HepG2 (cell line): ENCODE data around the gene SFTPB. TPM values are rescaled to one million over a fixed set of nuclear protein-coding genes. Genes with fewer than 3 reads are reported as not detected.
A peak's percentile ranks its signal among the peaks of the same experiment; 100 is the strongest.

Experiments used
- ARHGAP35 ChIP-seq: sonication (generic); formaldehyde crosslinking; IDR thresholded peaks from 2 replicates; pipeline ENCODE4 v1.9.0; 2022; ENCODE audit warnings: mild to moderate bottlenecking, inconsistent platforms, moderate library complexity, missing genetic modification reagents, borderline replicate concordance
- CSRNP1 ChIP-seq: sonication (generic); formaldehyde crosslinking; IDR thresholded peaks from 2 replicates; pipeline ENCODE4 v1.8.1; 2023; ENCODE audit warnings: mild to moderate bottlenecking, missing genetic modification reagents
- E2F1 ChIP-seq: sonication (generic); formaldehyde crosslinking; IDR thresholded peaks from 2 replicates; pipeline ENCODE4 v1.5.0; 2020; ENCODE audit warnings: missing genetic modification reagents
- HDAC1 ChIP-seq: sonication (generic); formaldehyde crosslinking; IDR thresholded peaks from 2 replicates; pipeline ENCODE4 v1.5.1; 2020; ENCODE audit warnings: mild to moderate bottlenecking, missing genetic modification reagents
- HOXD1 ChIP-seq: sonication (generic); formaldehyde crosslinking; IDR thresholded peaks from 2 replicates; pipeline ENCODE4 v1.5.0; 2020; ENCODE audit warnings: missing genetic modification reagents
- KDM1A ChIP-seq: IDR thresholded peaks from 2 replicates; pipeline ENCODE4 v1.6.1; 2016; ENCODE audit warnings: missing compliant biosample characterization
- KDM6A ChIP-seq: IDR thresholded peaks from 2 replicates; pipeline ENCODE4 v1.6.1; 2016; ENCODE audit warnings: low read depth
- KLF16 ChIP-seq, 2 experiments: sonication (generic) in 1 of 2; formaldehyde crosslinking in 1 of 2; IDR thresholded peaks; 2 replicates each; pipeline versions ENCODE4 v1.6.1 to v1.8.0; 2016 to 2023; ENCODE audit warnings: missing genetic modification reagents in 2 of 2, missing compliant biosample characterization in 1 of 2
- MXD4 ChIP-seq: IDR thresholded peaks from 2 replicates; pipeline ENCODE4 v1.6.1; 2016; ENCODE audit warnings: mild to moderate bottlenecking, missing biosample characterization, missing genetic modification reagents
- MXI1 ChIP-seq: IDR thresholded peaks from 3 replicates; pipeline ENCODE4 v1.6.1; 2012; ENCODE audit warnings: low read depth, low read length, inconsistent platforms, borderline replicate concordance
- SMAD3 ChIP-seq: sonication (generic); formaldehyde crosslinking; IDR thresholded peaks from 2 replicates; pipeline ENCODE4 v1.4.0; 2020; ENCODE audit warnings: missing genetic modification reagents
- TCF12 ChIP-seq, 2 experiments: fragments of 450-650 bp in 1 of 2; sonication (generic) in 1 of 2; formaldehyde crosslinking in 1 of 2; IDR thresholded peaks; 2 replicates each; pipeline versions ENCODE4 v1.6.1 to v1.8.0; 2017 to 2022; ENCODE audit warnings: antibody characterized with exemption in 1 of 2, mild to moderate bottlenecking in 1 of 2, missing genetic modification reagents in 1 of 2, moderate library complexity in 1 of 2
- ZBTB40 ChIP-seq, 2 experiments: fragments of 450-650 bp in 1 of 2; sonication (generic) in 1 of 2; formaldehyde crosslinking in 1 of 2; IDR thresholded peaks; 2 replicates each; pipeline versions ENCODE4 v1.6.1 to v1.8.0; 2016 to 2022; ENCODE audit warnings: antibody characterized with exemption in 1 of 2, mild to moderate bottlenecking in 1 of 2, missing genetic modification reagents in 1 of 2
- ZFP36L2 ChIP-seq: sonication (generic); formaldehyde crosslinking; IDR thresholded peaks from 2 replicates; pipeline ENCODE4 v1.4.0; 2020; ENCODE audit warnings: missing genetic modification reagents
- ZNF570 ChIP-seq: sonication (generic); formaldehyde crosslinking; IDR thresholded peaks from 2 replicates; pipeline ENCODE4 v1.4.0; 2020; ENCODE audit warnings: mild to moderate bottlenecking, missing genetic modification reagents, borderline replicate concordance
- ZNF672 ChIP-seq: sonication (generic); formaldehyde crosslinking; IDR thresholded peaks from 2 replicates; pipeline ENCODE4 v1.8.1; 2022; ENCODE audit warnings: missing genetic modification reagents
- ZNF841 ChIP-seq: sonication (generic); formaldehyde crosslinking; IDR thresholded peaks from 2 replicates; pipeline ENCODE4 v1.8.1; 2023; ENCODE audit warnings: missing genetic modification reagents, borderline replicate concordance
- polyA plus RNA-seq, 8 experiments: library from polyadenylated mRNA; depleted of rRNA in 3 of 8; stranded (reverse) in 7 of 8; unstranded in 1 of 8; fragments of >200 nt; fragmentation: Illumina TruSeq in 4 of 8; extraction: Trizol in 4 of 8; gene quantifications; 2 replicates each; pipeline versions ENCODE4 v1.2.1 to v1.2.3, GENCODE V29; 2011 to 2016; ENCODE audit warnings: low read depth in 4 of 8, missing spikeins in 1 of 8, mixed read lengths in 1 of 8; ENCODE audit not compliant: insufficient read depth in 1 of 8
- total RNA-seq, 5 experiments: library from RNA; depleted of rRNA; stranded (reverse); fragments of >200 nt; fragmentation: Illumina TruSeq; extraction: Trizol; gene quantifications; 2 replicates each; pipeline ENCODE4 v1.2.3, GENCODE V29; 2016; ENCODE audit warnings: low read depth in 1 of 5

SFTPB gene
- total and polyA plus RNA-seq, 2 of the 13 experiments (the other 11 are each of a cell fraction or from before 2014, with no cell fraction given) = not detected

- TF ChIP-seq ZBTB40 (IDR thresholded peaks at IDR 0.05) (no peak), ZBTB40 (CRISPR knock-in tag; IDR thresholded peaks at IDR 0.05) (0 out of 2 replicates have a peak, but pooled peaks have one; percentile 49), TCF12 (IDR thresholded peaks at IDR 0.05) (no peak), TCF12 (CRISPR knock-in tag; IDR thresholded peaks at IDR 0.05) (no peak), ZNF672 (CRISPR knock-in tag) (no peak), MXD4 (no peak), ARHGAP35 (no peak; the same call in 1 of the 2 replicates), ZFP36L2 (CRISPR knock-in tag) (no peak), SMAD3 (0 out of 2 replicates have a peak, but pooled peaks have one; percentile 54), ZNF841 (CRISPR knock-in tag) (no peak), MXI1 (0 out of 3 replicates have a peak, but pooled peaks have one; percentile 52), KDM6A (CRISPR knock-in tag) (no peak; the same call in 1 of the 2 replicates), E2F1 (no peak), CSRNP1 (CRISPR knock-in tag) (no peak), HDAC1 (CRISPR knock-in tag) (no peak), KDM1A (CRISPR knock-in tag) (no peak), ZNF570 (CRISPR knock-in tag) (no peak), KLF16 (CRISPR knock-in tag; IDR thresholded peaks at IDR 0.05) (no peak), HOXD1 (CRISPR knock-in tag) (no peak)
Measured at GRCh38 chr2:85678794-85679672, 11.0 kb upstream of the SFTPB start (continued).
